ENCODE measurements around the gene SIPA1. TPM values are rescaled to one million over a fixed set of nuclear protein-coding genes. Genes with fewer than 3 reads are reported as not detected.

Gene SIPA1
- total and polyA plus RNA-seq, 2 of the 13 experiments (the other 11 are each of a cell fraction or from before 2014, with no cell fraction given), result 5.8 to 7.7 TPM

DNA sequence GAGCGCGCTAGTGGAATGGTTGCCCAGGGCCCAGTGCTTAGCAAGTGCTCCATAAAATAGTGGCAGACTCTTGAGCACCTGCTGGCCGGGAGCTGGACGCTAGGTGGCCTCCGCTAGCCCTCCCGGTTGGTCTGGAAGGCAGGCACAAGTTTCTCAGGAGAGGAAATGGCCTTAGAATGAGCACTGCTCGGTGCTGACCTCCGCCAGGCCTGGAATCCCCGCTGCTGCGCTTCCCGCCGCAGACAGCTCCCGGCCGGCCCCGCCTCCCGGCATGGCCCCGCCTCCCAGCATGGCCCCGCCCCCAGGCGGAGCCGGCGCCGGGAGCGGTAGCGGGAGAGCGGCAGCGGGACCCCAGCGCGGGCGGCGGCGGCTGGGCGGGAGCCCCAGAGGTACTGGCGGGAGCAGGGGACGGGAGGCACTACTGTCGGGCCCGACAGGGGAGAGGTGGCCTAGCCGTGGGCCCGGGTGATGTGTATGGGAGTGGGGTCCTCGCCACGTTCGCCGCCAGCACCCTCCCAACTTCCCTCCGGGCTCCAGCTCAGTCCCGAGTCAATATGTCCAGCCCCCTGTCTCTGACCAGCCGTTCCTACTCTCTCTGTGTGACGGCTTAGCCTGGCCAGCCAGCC is at the start of gene SIPA1 (continued):
- TF ChIP-seq, protein P1, sequence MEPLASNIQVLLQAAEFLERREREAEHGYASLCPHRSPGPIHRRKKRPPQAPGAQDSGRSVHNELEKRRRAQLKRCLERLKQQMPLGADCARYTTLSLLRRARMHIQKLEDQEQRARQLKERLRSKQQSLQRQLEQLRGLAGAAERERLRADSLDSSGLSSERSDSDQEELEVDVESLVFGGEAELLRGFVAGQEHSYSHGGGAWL (CRISPR knock-in tag; IDR thresholded peaks at IDR 0.05), result peak; percentile 73; the same call in 1 of the 2 replicates
- TF ChIP-seq KLF6 (CRISPR knock-in tag; IDR thresholded peaks at IDR 0.05) (no peak), RAD21 (CRISPR knock-in tag; IDR thresholded peaks at IDR 0.05) (peak; percentile 63), RXRB (CRISPR knock-in tag; IDR thresholded peaks at IDR 0.05; ENCODE audit: borderline replicate concordance) (peak; percentile 40; the same call in 1 of the 2 replicates), SP2 (CRISPR knock-in tag; IDR thresholded peaks at IDR 0.05) (no peak), REST (IDR thresholded peaks at IDR 0.05; ENCODE audit: borderline replicate concordance in 1 of 2, low read depth in 1 of 2, low read length in 2 of 2) (peak in 1 of 2 experiments; percentile 24; a peak in 1 of 4 replicates), FOXC1 (CRISPR knock-in tag; IDR thresholded peaks at IDR 0.05; ENCODE audit: borderline replicate concordance) (peak; percentile 35; the same call in 1 of the 2 replicates), ZSCAN5A (CRISPR knock-in tag; IDR thresholded peaks at IDR 0.05; ENCODE audit: borderline replicate concordance) (0 out of 2 replicates have a peak, but pooled peaks have one; percentile 31), PHF20 (CRISPR knock-in tag; IDR thresholded peaks at IDR 0.05) (peak; percentile 39; the same call in 1 of the 2 replicates), STAT5B (CRISPR knock-in tag; IDR thresholded peaks at IDR 0.05) (no peak), RNF2 (conservative IDR thresholded peaks at IDR 0.05; ENCODE audit: low read depth) (no peak), ZFP82 (CRISPR knock-in tag; IDR thresholded peaks at IDR 0.05; ENCODE audit: borderline replicate concordance) (peak; percentile 78; the same call in 1 of the 2 replicates), ZNF331 (CRISPR knock-in tag; IDR thresholded peaks at IDR 0.05) (no peak; the same call in 1 of the 2 replicates), ZNF605 (CRISPR knock-in tag; IDR thresholded peaks at IDR 0.05) (peak; percentile 18; the same call in 1 of the 2 replicates), SNAPC5 (CRISPR knock-in tag; IDR thresholded peaks at IDR 0.05; ENCODE audit: borderline replicate concordance) (0 out of 2 replicates have a peak, but pooled peaks have one; percentile 61), GABPB1 (CRISPR knock-in tag; IDR thresholded peaks at IDR 0.05) (peak; percentile 66), SMYD3 (CRISPR knock-in tag; IDR thresholded peaks at IDR 0.05) (0 out of 2 replicates have a peak, but pooled peaks have one; percentile 40), TMF1 (CRISPR knock-in tag; IDR thresholded peaks at IDR 0.05; ENCODE audit: low read depth) (peak; percentile 74), POLR2A (IDR thresholded peaks at IDR 0.05; ENCODE audit: insufficient read depth in 1 of 2, low read depth in 2 of 2, low read length in 2 of 2) (peak in 1 of 2 experiments; percentile 62; a peak in 3 of 4 replicates), REPIN1 (CRISPR knock-in tag; IDR thresholded peaks at IDR 0.05; ENCODE audit: borderline replicate concordance, low read depth) (peak; percentile 54; the same call in 1 of the 2 replicates), KDM2A (CRISPR knock-in tag; IDR thresholded peaks at IDR 0.05; ENCODE audit: borderline replicate concordance, low read depth) (peak; percentile 89), ZFY (CRISPR knock-in tag; IDR thresholded peaks at IDR 0.05) (peak; percentile 13; the same call in 1 of the 2 replicates)
- TF ChIP-seq, protein P2, sequence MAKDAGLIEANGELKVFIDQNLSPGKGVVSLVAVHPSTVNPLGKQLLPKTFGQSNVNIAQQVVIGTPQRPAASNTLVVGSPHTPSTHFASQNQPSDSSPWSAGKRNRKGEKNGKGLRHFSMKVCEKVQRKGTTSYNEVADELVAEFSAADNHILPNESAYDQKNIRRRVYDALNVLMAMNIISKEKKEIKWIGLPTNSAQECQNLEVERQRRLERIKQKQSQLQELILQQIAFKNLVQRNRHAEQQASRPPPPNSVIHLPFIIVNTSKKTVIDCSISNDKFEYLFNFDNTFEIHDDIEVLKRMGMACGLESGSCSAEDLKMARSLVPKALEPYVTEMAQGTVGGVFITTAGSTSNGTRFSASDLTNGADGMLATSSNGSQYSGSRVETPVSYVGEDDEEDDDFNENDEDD (CRISPR knock-in tag; IDR thresholded peaks at IDR 0.05; ENCODE audit: borderline replicate concordance), result peak; percentile 31; the same call in 1 of the 2 replicates
